Naive thymus-derived CD8-positive, alpha-beta T cell (primary cell): ENCODE data around the gene HDAC8. TPM values are rescaled to one million over a fixed set of nuclear protein-coding genes. Genes with fewer than 3 reads are reported as not detected.
"Not testable (repeated sequence)": the region's sequence is repeated elsewhere in the genome, so short reads cannot be mapped to it uniquely, and the experiment has no call there.

ENCODE experiments used
- ATAC-seq, 2 donors: fragments of 150-1000 bp; cut with Tn5 transposase in 1 of 2; sonication (Bioruptor Pico), chemical (Tn5 transposase) in 1 of 2; 1 replicate in 1 of 2; 2 replicates in 1 of 2; pipeline ENCODE4 v1.10.0; 2021; ENCODE audit warnings: mild to moderate bottlenecking in 2 of 2, moderate library complexity in 2 of 2
- POLR2A ChIA-PET: fragments of 350-600 bp; sonication (Branson Sonifier 250); formaldehyde crosslinking; loops from one replicate; lab custom pipeline; 2021; ENCODE audit warnings: antibody characterized with exemption; lab: Charles Lee
- DNase-seq, 10 donors: peaks; one replicate each; pipeline versions ENCODE4 v3.0.0 to v3.0.0-alpha.2; 2020 to 2022
- H3K27ac Mint-ChIP-seq, 10 donors: one replicate each; pipeline ENCODE4 v1.8.0; 2020 to 2022; ENCODE audit warnings: mild to moderate bottlenecking in 10 of 10, mixed read lengths in 10 of 10, moderate library complexity in 4 of 10, inconsistent platforms in 1 of 10
- H3K27me3 Mint-ChIP-seq, 5 donors: one replicate each; pipeline ENCODE4 v1.8.0; 2021 to 2022; ENCODE audit warnings: mixed read lengths in 5 of 5
- H3K36me3 Mint-ChIP-seq, 3 donors: one replicate each; pipeline ENCODE4 v1.8.0; 2020 to 2022; ENCODE audit warnings: mixed read lengths in 3 of 3, mild to moderate bottlenecking in 2 of 3, inconsistent platforms in 1 of 3
- H3K4me1 Mint-ChIP-seq, 4 donors: one replicate each; pipeline ENCODE4 v1.8.0; 2021 to 2022; ENCODE audit warnings: mixed read lengths in 4 of 4
- H3K4me3 Mint-ChIP-seq, 10 donors: one replicate each; pipeline ENCODE4 v1.8.0; 2020 to 2022; ENCODE audit warnings: mild to moderate bottlenecking in 10 of 10, mixed read lengths in 10 of 10, moderate library complexity in 6 of 10, inconsistent platforms in 1 of 10
- H3K9me3 Mint-ChIP-seq, 9 donors: one replicate each; pipeline ENCODE4 v1.8.0; 2020 to 2022; ENCODE audit warnings: mixed read lengths in 9 of 9, mild to moderate bottlenecking in 3 of 9, inconsistent platforms in 1 of 9, moderate library complexity in 1 of 9
- polyA plus RNA-seq, 3 donors: library from polyadenylated mRNA; unstranded; fragments of 300-500 nt; fragmentation: Illumina TruSeq; gene quantifications; one replicate each; pipeline ENCODE4 v1.2.3, GENCODE V29; 2021
- total RNA-seq, 8 experiments: library from RNA in 2 of 8; stranded (reverse) in 2 of 8; gene quantifications; one replicate each; pipeline ENCODE4 v1.2.3 and lab custom pipeline; 2021 to 2026

The HDAC8 gene
- total and polyA plus RNA-seq, 5 experiments from 2014 or later = 11.5 to 21.9 (median 14.0) TPM

- H3K27ac Mint-ChIP-seq = no peak overlapping the region
- H3K4me3 Mint-ChIP-seq = no peak overlapping the region
- peaks cover 0 to 13% (median 2%) of the 10 kb centered on the region in 4 donors for H3K4me1 Mint-ChIP-seq
- peaks cover 20 to 53% (median 47%) of the 10 kb centered on the region in 3 donors for H3K36me3 Mint-ChIP-seq
- no peak for ATAC-seq
- POLR2A ChIA-PET = no interaction called here
- H3K27me3 Mint-ChIP-seq = no peaks in the 10 kb centered on the region
- DNase-seq = no peak
- peaks cover 0 to 17% (median 3%) of the 10 kb centered on the region in 9 donors for H3K9me3 Mint-ChIP-seq
These were observed 77.6 kb downstream of the HDAC8 start for GRCh38 chrX:72495046-72495445.

GRCh38 chrX:72492499-72492898, 80.1 kb downstream of the HDAC8 start:
- H3K27ac Mint-ChIP-seq = no peak overlapping the region
- H3K36me3 Mint-ChIP-seq = peaks cover 17 to 67% (median 48%) of the 10 kb centered on the region in 3 donors

GRCh38 chrX:72490221-72490620, 82.4 kb downstream of the HDAC8 start:
- DNase-seq, POLR2A ChIA-PET, H3K27me3 Mint-ChIP-seq, H3K4me3 Mint-ChIP-seq, H3K27ac Mint-ChIP-seq, ATAC-seq, H3K4me1 Mint-ChIP-seq, H3K9me3 Mint-ChIP-seq: not testable (repeated sequence)
- H3K36me3 Mint-ChIP-seq = peaks cover 21 to 75% (median 51%) of the 10 kb centered on the region in 3 donors

More at GRCh38 chrX:72492499-72492898, 80.1 kb downstream of the HDAC8 start:
- DNase-seq (no peak), ATAC-seq (no peak)
- H3K4me3 Mint-ChIP-seq = no peak overlapping the region
- peaks cover 0 to 10% (median 0%) of the 10 kb centered on the region in 4 donors for H3K4me1 Mint-ChIP-seq
- H3K27me3 Mint-ChIP-seq = no peaks in the 10 kb centered on the region
- peaks cover 0 to 6% (median 0%) of the 10 kb centered on the region in 9 donors for H3K9me3 Mint-ChIP-seq
- POLR2A ChIA-PET = no interaction called here

DNA sequence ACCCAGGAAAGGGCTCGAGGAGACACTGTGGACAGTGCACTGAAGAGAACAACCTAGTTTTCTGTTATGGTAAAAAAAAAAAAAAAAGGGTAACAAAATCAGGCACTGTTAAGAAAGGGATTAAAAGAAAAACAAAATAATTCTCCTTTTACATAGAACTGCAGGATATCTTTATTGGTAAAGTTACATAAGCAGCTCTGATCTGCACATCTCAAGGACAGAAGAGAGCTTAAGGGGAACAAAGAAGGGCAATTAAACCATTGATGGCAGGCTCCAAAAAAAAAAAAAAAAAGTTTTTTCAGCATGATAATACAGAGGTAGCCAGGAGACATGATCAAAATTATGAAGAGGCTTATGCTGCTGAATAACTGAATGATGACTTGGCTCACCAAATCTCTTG, 85.0 kb downstream of the HDAC8 start:
- POLR2A ChIA-PET = no interaction called here
- ATAC-seq (no peak), DNase-seq (no peak)
- H3K4me3 Mint-ChIP-seq = no peak overlapping the region
- peaks cover 0 to 5% (median 0%) of the 10 kb centered on the region in 4 donors for H3K4me1 Mint-ChIP-seq
- H3K27ac Mint-ChIP-seq = no peak overlapping the region
- H3K9me3 Mint-ChIP-seq = peaks cover 0 to 6% (median 0%) of the 10 kb centered on the region in 9 donors
- no peaks in the 10 kb centered on the region for H3K27me3 Mint-ChIP-seq
- H3K36me3 Mint-ChIP-seq = peaks cover 18 to 59% (median 43%) of the 10 kb centered on the region in 3 donors

DNA sequence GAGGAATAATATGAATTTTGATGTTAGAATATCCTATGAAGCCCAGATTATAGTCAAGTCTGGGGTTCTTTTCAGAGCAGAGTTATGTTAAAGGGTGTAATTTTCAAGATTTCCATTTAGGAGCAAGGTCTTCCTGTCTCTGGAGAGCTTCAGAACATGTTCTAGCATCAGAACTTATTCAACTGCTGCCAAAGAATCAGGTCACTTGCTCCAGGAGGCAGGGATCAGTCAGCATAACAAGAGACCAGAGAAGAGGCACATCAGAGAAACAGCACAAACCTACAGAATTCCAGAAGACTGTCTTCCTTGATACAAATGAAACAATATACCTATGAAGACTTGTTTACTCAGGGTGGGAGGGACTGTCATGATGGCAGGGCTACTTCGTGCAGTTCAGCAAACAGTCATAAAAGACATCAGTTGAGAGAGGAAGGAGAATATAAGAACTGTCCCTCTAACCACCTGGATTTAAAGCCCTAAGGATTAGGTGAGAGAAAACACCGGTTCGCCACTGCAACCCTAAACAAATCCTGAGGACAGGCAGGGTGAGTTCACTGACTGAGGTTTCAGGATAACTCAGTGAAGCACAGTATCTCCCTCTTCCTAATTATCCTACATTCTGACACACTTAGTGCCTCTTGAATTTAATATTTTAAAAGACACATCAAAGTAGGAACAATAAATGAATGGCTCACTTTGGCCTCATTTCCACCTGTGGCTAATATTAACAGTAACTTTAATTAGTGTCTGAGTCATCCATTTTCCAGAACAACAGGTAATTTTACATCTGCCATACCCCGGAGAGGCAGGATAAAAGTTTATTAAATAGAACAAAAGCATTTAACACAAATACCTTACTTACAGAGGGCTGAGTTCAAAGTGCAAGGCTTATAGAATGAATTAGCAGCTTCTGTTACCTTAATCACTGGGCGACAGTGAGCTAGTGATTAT, 93.0 kb downstream of the HDAC8 start:
- POLR2A ChIA-PET = no interaction called here
- no peak for ATAC-seq
- Mint-ChIP-seq H3K27ac (no peak overlapping the region), H3K4me3 (no peak overlapping the region), H3K36me3 (peaks cover 0 to 37% (median 23%) of the 10 kb centered on the region in 3 donors), H3K27me3 (no peaks in the 10 kb centered on the region), H3K9me3 (peaks cover 0 to 3% (median 0%) of the 10 kb centered on the region in 9 donors), H3K4me1 (no peaks in the 10 kb centered on the region)
- no peak for DNase-seq

GRCh38 chrX:72478853-72479252, 93.8 kb downstream of the HDAC8 start:
- Mint-ChIP-seq H3K4me3 (no peak overlapping the region), H3K9me3 (peaks cover 0 to 3% (median 0%) of the 10 kb centered on the region in 9 donors), H3K36me3 (peaks cover 0 to 42% (median 25%) of the 10 kb centered on the region in 3 donors), H3K27ac (no peak overlapping the region), H3K27me3 (no peaks in the 10 kb centered on the region), H3K4me1 (no peaks in the 10 kb centered on the region)
- POLR2A ChIA-PET = no interaction called here
- ATAC-seq (no peak), DNase-seq (no peak)

DNA sequence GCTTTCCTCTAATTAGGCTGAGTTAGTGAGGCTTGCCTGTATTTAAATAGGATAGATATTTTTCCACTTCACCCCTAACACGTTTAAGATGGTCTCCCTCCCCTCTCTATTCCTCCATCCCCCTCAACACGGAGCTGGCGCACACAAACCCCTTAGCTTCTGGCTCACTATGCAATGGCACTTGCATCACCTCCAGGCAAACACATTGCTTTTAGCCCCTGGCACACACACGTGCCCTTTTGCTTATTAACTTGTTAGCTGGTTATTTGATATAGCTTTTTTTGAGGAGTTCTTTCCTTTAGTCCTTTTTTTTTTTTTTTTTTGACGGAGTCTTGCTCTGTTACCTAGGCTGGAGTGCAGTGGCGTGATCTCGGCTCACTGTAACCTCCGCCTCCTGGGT, 94.3 kb downstream of the HDAC8 start:
- Mint-ChIP-seq H3K36me3 (peaks cover 0 to 45% (median 30%) of the 10 kb centered on the region in 3 donors), H3K27me3 (no peaks in the 10 kb centered on the region), H3K4me1 (no peaks in the 10 kb centered on the region), H3K9me3 (peaks cover 0 to 3% (median 0%) of the 10 kb centered on the region in 9 donors), H3K27ac (no peak overlapping the region), H3K4me3 (no peak overlapping the region)
- POLR2A ChIA-PET = no interaction called here
- DNase-seq (no peak), ATAC-seq (no peak)

- H3K4me1 Mint-ChIP-seq = no peaks in the 10 kb centered on the region
- no peak overlapping the region for H3K27ac Mint-ChIP-seq
- DNase-seq (no peak), ATAC-seq (no peak)
- no peaks in the 10 kb centered on the region for H3K27me3 Mint-ChIP-seq
- POLR2A ChIA-PET = no interaction called here
- peaks cover 3 to 49% (median 34%) of the 10 kb centered on the region in 3 donors for H3K36me3 Mint-ChIP-seq
- no peak overlapping the region for H3K4me3 Mint-ChIP-seq
- peaks cover 0 to 3% (median 0%) of the 10 kb centered on the region in 9 donors for H3K9me3 Mint-ChIP-seq
These were observed 94.9 kb downstream of the HDAC8 start for GRCh38 chrX:72477781-72478181.

DNA sequence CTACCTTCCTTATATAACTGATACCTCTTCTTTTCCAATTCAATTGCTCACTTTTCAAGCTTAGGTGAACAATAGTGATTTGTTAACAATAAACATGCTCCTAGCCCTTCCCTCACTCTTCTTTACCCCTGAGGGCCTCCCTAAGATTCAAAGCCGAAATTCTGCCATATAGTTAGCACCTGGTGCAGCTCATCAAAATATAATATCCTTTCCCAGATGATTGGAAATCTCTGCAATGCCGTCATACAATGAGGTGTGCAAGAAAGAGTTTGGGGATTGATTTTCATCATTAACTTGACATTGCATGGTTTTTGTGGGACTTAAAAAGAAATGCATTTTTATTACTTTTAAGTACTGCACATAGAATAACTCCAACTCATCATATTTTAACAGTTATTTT, 95.3 kb downstream of the HDAC8 start:
- Mint-ChIP-seq H3K27ac (no peak overlapping the region), H3K27me3 (no peaks in the 10 kb centered on the region), H3K4me3 (no peak overlapping the region), H3K9me3 (peaks cover 0 to 3% (median 0%) of the 10 kb centered on the region in 9 donors), H3K4me1 (no peaks in the 10 kb centered on the region), H3K36me3 (peaks cover 7 to 53% (median 31%) of the 10 kb centered on the region in 3 donors)
- DNase-seq (no peak), ATAC-seq (no peak)
- POLR2A ChIA-PET = no interaction called here

DNA sequence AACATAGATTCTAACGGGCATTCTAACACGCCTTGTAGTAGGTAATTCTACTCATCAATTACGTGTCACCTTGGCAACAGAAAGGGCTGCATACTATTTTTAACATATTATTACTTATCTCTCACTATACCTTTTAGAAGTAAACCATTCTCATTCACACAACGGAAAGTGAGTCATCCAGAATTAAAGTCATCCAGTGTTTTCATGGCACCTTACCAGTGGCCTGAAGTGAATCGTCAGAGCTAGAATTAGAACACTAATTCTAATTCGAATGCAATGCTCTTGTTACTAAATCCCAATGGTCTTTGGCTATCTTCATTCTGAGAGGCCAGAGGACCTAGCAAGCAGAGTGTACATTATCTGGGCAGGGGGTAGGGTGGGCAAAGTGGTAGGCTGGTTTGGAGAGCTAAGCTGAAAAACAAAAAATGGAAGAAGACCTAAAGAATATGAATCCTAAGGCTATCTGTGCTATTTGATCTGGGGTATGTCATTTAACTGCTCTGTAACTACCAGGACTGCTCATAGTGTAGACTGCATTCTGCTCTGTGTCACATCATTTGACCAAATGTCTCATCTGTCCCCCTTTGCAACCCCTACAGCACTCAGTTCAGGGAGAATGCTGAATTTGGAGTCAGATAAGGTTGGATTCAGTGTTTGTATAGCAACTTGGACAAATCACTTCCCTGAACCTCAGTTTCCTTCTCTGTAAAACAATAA, 96.5 kb downstream of the HDAC8 start:
- peaks cover 9 to 49% (median 31%) of the 10 kb centered on the region in 3 donors for H3K36me3 Mint-ChIP-seq
- POLR2A ChIA-PET = no interaction called here
- H3K4me3 Mint-ChIP-seq = no peak overlapping the region
- peaks cover 0 to 3% (median 0%) of the 10 kb centered on the region in 9 donors for H3K9me3 Mint-ChIP-seq
- no peak for DNase-seq
- no peak for ATAC-seq
- peak overlapping the region in 1 of 10 donors; percentile 53 for H3K27ac Mint-ChIP-seq
- H3K4me1 Mint-ChIP-seq = no peaks in the 10 kb centered on the region
- H3K27me3 Mint-ChIP-seq = no peaks in the 10 kb centered on the region

DNA sequence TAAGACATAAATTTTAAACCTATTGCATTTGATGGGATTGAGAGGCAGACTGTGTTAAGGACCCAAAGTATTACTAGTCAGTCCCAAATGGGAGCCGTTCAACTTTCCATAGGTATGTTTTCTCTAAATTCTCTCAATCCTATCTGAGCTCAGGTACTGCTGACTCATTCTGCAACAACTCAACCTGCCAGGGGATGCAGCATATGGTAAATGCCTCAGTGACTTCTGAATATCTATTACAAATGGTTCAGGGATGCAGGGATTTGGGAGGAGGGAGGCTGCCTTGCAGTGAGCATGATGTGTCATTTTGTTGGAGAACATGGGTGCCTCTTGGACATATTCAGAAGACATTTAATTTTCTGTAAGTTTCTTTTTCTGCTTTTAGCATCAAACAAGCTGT, 97.3 kb downstream of the HDAC8 start:
- no peaks in the 10 kb centered on the region for H3K27me3 Mint-ChIP-seq
- peaks cover 0 to 3% (median 0%) of the 10 kb centered on the region in 9 donors for H3K9me3 Mint-ChIP-seq
- no peak overlapping the region for H3K4me3 Mint-ChIP-seq
- POLR2A ChIA-PET = no interaction called here
- DNase-seq = no peak
- no peak for ATAC-seq
- H3K4me1 Mint-ChIP-seq = no peaks in the 10 kb centered on the region
- H3K36me3 Mint-ChIP-seq = peaks cover 9 to 46% (median 28%) of the 10 kb centered on the region in 3 donors
- no peak overlapping the region for H3K27ac Mint-ChIP-seq

GRCh38 chrX:72470532-72471223, 102.0 kb downstream of the HDAC8 start:
- H3K27ac Mint-ChIP-seq = no peak overlapping the region
- H3K36me3 Mint-ChIP-seq = peaks cover 9 to 47% (median 25%) of the 10 kb centered on the region in 3 donors
- no peak overlapping the region for H3K4me3 Mint-ChIP-seq
- DNase-seq (no peak), ATAC-seq (no peak)
- POLR2A ChIA-PET = no interaction called here
- H3K4me1 Mint-ChIP-seq = peaks cover 0 to 1% (median 0%) of the 10 kb centered on the region in 4 donors
- H3K9me3 Mint-ChIP-seq = peaks cover 0 to 10% (median 0%) of the 10 kb centered on the region in 9 donors
- H3K27me3 Mint-ChIP-seq = no peaks in the 10 kb centered on the region
